Measurements from ENCODE around the gene KIAA1549.

DNA sequence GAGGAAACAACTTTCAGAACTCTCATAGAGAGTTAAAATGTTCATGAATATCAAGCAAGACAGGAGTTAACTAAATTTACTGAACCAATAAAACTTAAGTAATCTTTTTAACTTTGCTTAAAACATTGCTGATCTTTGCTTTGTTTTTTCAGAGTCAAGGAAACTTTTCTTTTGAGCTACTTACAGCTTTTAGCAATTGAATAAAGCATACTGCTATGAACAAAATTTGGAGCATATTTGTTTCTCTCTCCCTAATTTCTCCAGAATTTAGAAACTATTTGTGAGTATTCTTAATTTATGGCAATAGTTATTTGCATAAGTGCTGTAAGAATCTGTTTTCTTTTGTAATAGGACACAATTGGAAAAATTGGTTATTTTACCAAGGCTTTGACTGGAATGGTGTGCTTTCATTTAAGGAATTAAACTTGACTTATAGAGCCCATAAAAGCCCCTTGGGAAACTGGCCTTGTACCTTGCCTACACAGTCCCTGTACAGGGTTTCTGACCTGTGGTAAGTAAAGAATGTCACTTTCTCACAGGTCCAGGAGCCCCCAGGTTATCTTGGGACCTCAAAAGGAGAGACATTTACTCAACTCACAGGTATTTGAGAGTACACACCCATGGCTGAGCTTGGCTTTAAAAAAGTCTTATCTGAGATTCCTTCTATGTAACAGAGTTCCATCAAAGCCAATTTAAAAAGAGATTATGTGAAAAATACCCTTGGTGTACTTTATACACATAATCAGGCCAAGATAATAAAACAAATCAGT is 23.3 kb upstream of the KIAA1549 start:
- TF ChIP-seq, protein P1, sequence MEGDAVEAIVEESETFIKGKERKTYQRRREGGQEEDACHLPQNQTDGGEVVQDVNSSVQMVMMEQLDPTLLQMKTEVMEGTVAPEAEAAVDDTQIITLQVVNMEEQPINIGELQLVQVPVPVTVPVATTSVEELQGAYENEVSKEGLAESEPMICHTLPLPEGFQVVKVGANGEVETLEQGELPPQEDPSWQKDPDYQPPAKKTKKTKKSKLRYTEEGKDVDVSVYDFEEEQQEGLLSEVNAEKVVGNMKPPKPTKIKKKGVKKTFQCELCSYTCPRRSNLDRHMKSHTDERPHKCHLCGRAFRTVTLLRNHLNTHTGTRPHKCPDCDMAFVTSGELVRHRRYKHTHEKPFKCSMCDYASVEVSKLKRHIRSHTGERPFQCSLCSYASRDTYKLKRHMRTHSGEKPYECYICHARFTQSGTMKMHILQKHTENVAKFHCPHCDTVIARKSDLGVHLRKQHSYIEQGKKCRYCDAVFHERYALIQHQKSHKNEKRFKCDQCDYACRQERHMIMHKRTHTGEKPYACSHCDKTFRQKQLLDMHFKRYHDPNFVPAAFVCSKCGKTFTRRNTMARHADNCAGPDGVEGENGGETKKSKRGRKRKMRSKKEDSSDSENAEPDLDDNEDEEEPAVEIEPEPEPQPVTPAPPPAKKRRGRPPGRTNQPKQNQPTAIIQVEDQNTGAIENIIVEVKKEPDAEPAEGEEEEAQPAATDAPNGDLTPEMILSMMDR (optimal IDR thresholded peaks at IDR 0.05 in 1 of 3, IDR thresholded peaks at IDR 0.05 in 1 of 3, conservative IDR thresholded peaks at IDR 0.05 in 1 of 3; ENCODE audit: extremely low read depth in 1 of 3, insufficient read depth in 2 of 3, low read length in 3 of 3): no peak
- TF ChIP-seq EZH2 (IDR thresholded peaks at IDR 0.05; ENCODE audit: low read length): no peak

All from keratinocyte (primary cell).